Measurements from ENCODE around the gene ANXA2R.
A peak's percentile ranks its signal among the peaks of the same experiment; 100 is the strongest.

Gene ANXA2R

GRCh38 chr5:42994555-42995359 lies 45.4 kb downstream of the ANXA2R start:
- peak; percentile 82 for DNase-seq

GRCh38 chr5:42994246-42994554 lies 45.9 kb downstream of the ANXA2R start:
- DNase-seq, result no peak

GRCh38 chr5:42993516-42994245 lies 46.4 kb downstream of the ANXA2R start:
- DNase-seq, result peak; percentile 56

- DNase-seq, result peak; percentile 61
Measured at GRCh38 chr5:42992088-42992879, 47.8 kb downstream of the ANXA2R start.

GRCh38 chr5:42991404-42992087 lies 48.6 kb downstream of the ANXA2R start:
- DNase-seq, result no peak

- no peak for DNase-seq
Measured at GRCh38 chr5:42990892-42991291, 49.2 kb downstream of the ANXA2R start.
